ENCODE results near the gene TSPAN18.

- no peak for TF ChIP-seq POLR2A (IDR thresholded peaks at IDR 0.05)
- TF ChIP-seq CTCF (IDR thresholded peaks at IDR 0.05): no peak
Observed at GRCh38 chr11:44853666-44854065, 126.9 kb downstream of the TSPAN18 start.

Data from ovary (tissue), 3 donors.